ENCODE measurements around the gene GALNT10. TPM values are rescaled to one million over a fixed set of nuclear protein-coding genes. Genes with fewer than 3 reads are reported as not detected.

The GALNT10 gene
- total RNA-seq, 2 donors from 2014 or later, result 21.7 to 27.1 TPM

GRCh38 chr5:154421868-154422267 lies 231.3 kb downstream of the GALNT10 start:
- Histone ChIP-seq H3K4me1 (replicated peaks) (no peaks in the 10 kb centered on the region), H3K27ac (no peak overlapping the region), H3K27me3 (replicated peaks; ENCODE audit: insufficient read depth) (no peaks in the 10 kb centered on the region), H3K9me3 (no peaks in the 10 kb centered on the region), H3K36me3 (no peaks in the 10 kb centered on the region), H3K4me3 (no peak overlapping the region)
- intact Hi-C loops (cut with DNase I), result no loop called here
- 55% methylated on average over 1 of the region's 1 CpG for WGBS
- TF ChIP-seq POLR2A (IDR thresholded peaks at IDR 0.05), result no peak
- no peak for TF ChIP-seq POLR2AphosphoS5 (IDR thresholded peaks at IDR 0.05)
- no peak for TF ChIP-seq CTCF (IDR thresholded peaks at IDR 0.05)
- no peak for DNase-seq (ENCODE audit: low spot score)

GRCh38 chr5:154422298-154422697 lies 231.8 kb downstream of the GALNT10 start:
- no peaks in the 10 kb centered on the region for H3K4me1 ChIP-seq (replicated peaks)
- no peaks in the 10 kb centered on the region for H3K27me3 ChIP-seq (replicated peaks; ENCODE audit: insufficient read depth)
- H3K9me3 ChIP-seq, result no peaks in the 10 kb centered on the region
- DNase-seq (ENCODE audit: low spot score), result no peak
- 90% methylated on average over 2 of the region's 2 CpGs for WGBS
- TF ChIP-seq CTCF (IDR thresholded peaks at IDR 0.05) (no peak), POLR2A (IDR thresholded peaks at IDR 0.05) (no peak), POLR2AphosphoS5 (IDR thresholded peaks at IDR 0.05) (no peak)
- intact Hi-C loops (cut with DNase I), result no loop called here
- no peak overlapping the region for H3K27ac ChIP-seq
- no peak overlapping the region for H3K4me3 ChIP-seq
- H3K36me3 ChIP-seq, result no peaks in the 10 kb centered on the region

- WGBS, result 97% methylated on average over 3 of the region's 3 CpGs
- intact Hi-C loops (cut with DNase I), result no loop called here
- no peak for DNase-seq (ENCODE audit: low spot score)
- no peaks in the 10 kb centered on the region for H3K4me1 ChIP-seq (replicated peaks)
- TF ChIP-seq POLR2A (IDR thresholded peaks at IDR 0.05) (no peak), CTCF (IDR thresholded peaks at IDR 0.05) (no peak), POLR2AphosphoS5 (IDR thresholded peaks at IDR 0.05) (no peak)
- H3K4me3 ChIP-seq, result no peak overlapping the region
- no peaks in the 10 kb centered on the region for H3K36me3 ChIP-seq
- H3K9me3 ChIP-seq, result no peaks in the 10 kb centered on the region
- H3K27ac ChIP-seq, result no peak overlapping the region
- H3K27me3 ChIP-seq (replicated peaks; ENCODE audit: insufficient read depth), result no peaks in the 10 kb centered on the region
These were observed 237.7 kb downstream of the GALNT10 start for GRCh38 chr5:154428208-154428607.

GRCh38 chr5:154429341-154429740 lies 238.8 kb downstream of the GALNT10 start:
- Histone ChIP-seq H3K4me1 (replicated peaks) (no peaks in the 10 kb centered on the region), H3K27ac (no peak overlapping the region), H3K9me3 (no peaks in the 10 kb centered on the region), H3K36me3 (no peaks in the 10 kb centered on the region), H3K4me3 (no peak overlapping the region), H3K27me3 (replicated peaks; ENCODE audit: insufficient read depth) (no peaks in the 10 kb centered on the region)
- WGBS, result 92% methylated on average over 1 of the region's 1 CpG
- no peak for TF ChIP-seq POLR2A (IDR thresholded peaks at IDR 0.05)
- TF ChIP-seq POLR2AphosphoS5 (IDR thresholded peaks at IDR 0.05), result no peak
- no peak for TF ChIP-seq CTCF (IDR thresholded peaks at IDR 0.05)
- DNase-seq (ENCODE audit: low spot score), result no peak
- intact Hi-C loops (cut with DNase I), result no loop called here

- WGBS, result 47% methylated on average over 4 of the region's 4 CpGs
- Histone ChIP-seq H3K9me3 (no peaks in the 10 kb centered on the region), H3K27me3 (replicated peaks; ENCODE audit: insufficient read depth) (no peaks in the 10 kb centered on the region), H3K4me3 (no peak overlapping the region), H3K36me3 (no peaks in the 10 kb centered on the region), H3K4me1 (replicated peaks) (no peaks in the 10 kb centered on the region), H3K27ac (no peak overlapping the region)
- DNase-seq (ENCODE audit: low spot score), result no peak
- intact Hi-C loops (cut with DNase I), result no loop called here
- TF ChIP-seq POLR2AphosphoS5 (IDR thresholded peaks at IDR 0.05) (no peak), POLR2A (IDR thresholded peaks at IDR 0.05) (no peak), CTCF (IDR thresholded peaks at IDR 0.05) (no peak)
These were observed 239.9 kb downstream of the GALNT10 start for GRCh38 chr5:154430466-154430865.
